Stomach smooth muscle (tissue), 2 donors: Measurements from ENCODE around the gene ORC6.

Source experiments
- H3K27ac ChIP-seq: one replicate; pipeline ENCODE4 v1.7.0; 2013; ENCODE audit warnings: mild to moderate bottlenecking, low read length, inconsistent platforms
- H3K27me3 ChIP-seq, 2 donors: one replicate each; pipeline ENCODE4 v1.7.0; 2013; ENCODE audit warnings: low read length in 2 of 2; ENCODE audit not compliant: insufficient read depth in 2 of 2, control insufficient read depth in 1 of 2
- H3K36me3 ChIP-seq, 2 donors: one replicate each; pipeline ENCODE4 v1.7.0; 2013; ENCODE audit warnings: low read length in 2 of 2; ENCODE audit not compliant: control insufficient read depth in 2 of 2, insufficient read depth in 2 of 2
- H3K4me1 ChIP-seq: one replicate; pipeline ENCODE4 v1.7.0; 2013; ENCODE audit warnings: low read length; ENCODE audit not compliant: control insufficient read depth, insufficient read depth
- H3K4me3 ChIP-seq, 2 donors: one replicate each; pipeline ENCODE4 v1.7.0; 2013; ENCODE audit warnings: low read length in 2 of 2
- H3K9ac ChIP-seq, 2 donors: one replicate each; pipeline ENCODE4 v1.7.0; 2013; ENCODE audit warnings: low read length in 2 of 2, mild to moderate bottlenecking in 1 of 2
- H3K9me3 ChIP-seq, 2 donors: one replicate each; pipeline ENCODE4 v1.7.0; 2013; ENCODE audit warnings: low read length in 2 of 2; ENCODE audit not compliant: control insufficient read depth in 2 of 2
- donor health status: healthy.
- donor health status: Pancreatic carcinoma.

ORC6 gene

DNA sequence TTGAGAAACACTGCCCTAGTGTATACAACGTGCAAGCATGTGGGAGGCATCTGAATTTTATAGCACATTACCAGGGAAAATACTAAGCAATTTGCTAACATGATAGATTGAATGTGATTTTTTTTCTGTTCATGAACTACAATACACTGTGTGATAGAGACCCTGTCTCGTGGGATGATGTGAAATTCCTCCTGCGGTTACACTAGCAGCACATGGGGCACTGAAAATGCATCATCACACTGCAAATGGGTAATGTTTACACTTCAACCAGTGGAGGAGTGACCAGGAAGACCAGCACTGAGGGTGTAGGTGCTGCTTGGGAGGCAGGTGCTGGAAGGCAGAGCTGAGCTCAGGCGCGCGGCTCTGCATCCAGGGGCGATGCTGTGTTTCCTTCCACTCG is 28.8 kb downstream of the ORC6 start:
- no peaks in the 10 kb centered on the region for H3K36me3 ChIP-seq
- H3K27ac ChIP-seq, result no peak overlapping the region
- no peaks in the 10 kb centered on the region for H3K4me1 ChIP-seq
- no peak overlapping the region for H3K4me3 ChIP-seq
- H3K9me3 ChIP-seq, result no peaks in the 10 kb centered on the region
- no peak overlapping the region for H3K9ac ChIP-seq
- H3K27me3 ChIP-seq, result no peaks in the 10 kb centered on the region

DNA sequence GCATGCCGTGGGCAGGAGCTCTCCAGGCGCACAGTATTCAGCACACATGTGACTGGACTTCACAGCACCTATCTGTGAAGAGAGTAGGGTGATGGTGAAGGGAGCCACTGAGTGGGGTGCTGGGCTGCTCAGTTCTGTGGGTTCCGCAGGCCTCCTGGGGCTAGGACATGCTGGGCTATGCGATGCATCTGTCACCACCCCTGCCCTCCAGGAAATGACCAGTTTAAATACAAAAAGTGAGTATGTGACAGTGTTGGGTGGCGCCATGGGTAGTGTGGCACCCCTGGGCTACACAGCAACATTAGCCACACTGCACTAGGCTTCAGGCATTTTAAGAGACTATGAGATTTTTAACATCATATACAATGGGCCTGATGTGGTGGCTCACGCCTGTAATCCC is 30.1 kb downstream of the ORC6 start:
- H3K27me3 ChIP-seq, result no peaks in the 10 kb centered on the region
- no peak overlapping the region for H3K9ac ChIP-seq
- no peaks in the 10 kb centered on the region for H3K9me3 ChIP-seq
- H3K27ac ChIP-seq, result no peak overlapping the region
- no peaks in the 10 kb centered on the region for H3K4me1 ChIP-seq
- H3K4me3 ChIP-seq, result no peak overlapping the region
- H3K36me3 ChIP-seq, result no peaks in the 10 kb centered on the region

DNA sequence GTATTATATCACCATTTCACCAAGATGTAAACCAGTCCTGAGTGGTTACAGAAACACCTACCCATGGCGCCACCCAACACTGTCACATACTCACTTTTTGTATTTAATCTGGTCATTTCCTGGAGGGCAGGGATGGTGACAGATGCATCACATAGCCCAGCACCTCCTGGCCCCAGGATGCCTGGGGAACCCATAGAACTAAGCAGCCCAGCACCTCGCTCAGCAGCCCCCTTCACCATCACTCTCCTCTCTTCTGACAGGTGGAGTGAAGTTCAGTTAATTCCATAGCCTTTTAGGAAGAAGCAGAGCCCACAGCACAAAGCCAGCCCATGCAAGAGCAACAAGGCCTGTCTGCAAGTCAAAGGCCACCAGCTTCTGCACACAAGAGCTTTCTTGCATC is 31.2 kb downstream of the ORC6 start:
- no peak overlapping the region for H3K4me3 ChIP-seq
- no peaks in the 10 kb centered on the region for H3K36me3 ChIP-seq
- no peaks in the 10 kb centered on the region for H3K4me1 ChIP-seq

DNA sequence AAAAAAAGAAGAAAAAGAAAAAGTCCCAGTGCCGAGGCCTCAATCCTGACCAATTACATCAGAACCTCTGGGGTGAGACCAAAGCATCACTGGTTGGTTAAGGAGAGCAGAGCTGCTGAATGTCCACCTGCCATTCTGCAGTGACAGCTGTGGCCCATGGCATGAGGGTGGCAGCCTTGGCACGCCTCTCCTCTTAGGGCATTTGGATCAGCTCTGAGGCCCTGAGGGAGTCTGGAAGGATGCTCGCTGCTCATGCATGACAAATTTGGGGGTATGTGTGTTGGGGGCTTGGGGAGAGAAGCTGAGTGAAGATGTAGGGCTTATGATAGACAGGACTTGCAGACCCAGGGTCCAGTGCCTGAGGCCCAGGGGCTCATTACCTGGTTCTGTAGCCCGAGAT is 32.4 kb downstream of the ORC6 start:
- Histone ChIP-seq H3K9me3 (no peaks in the 10 kb centered on the region), H3K27me3 (no peaks in the 10 kb centered on the region), H3K9ac (no peak overlapping the region), H3K4me1 (no peaks in the 10 kb centered on the region), H3K4me3 (no peak overlapping the region), H3K36me3 (no peaks in the 10 kb centered on the region), H3K27ac (no peak overlapping the region)

More for the DNA sequence above, 31.2 kb downstream of the ORC6 start:
- Histone ChIP-seq H3K27me3 (no peaks in the 10 kb centered on the region), H3K9ac (no peak overlapping the region), H3K27ac (no peak overlapping the region), H3K9me3 (no peaks in the 10 kb centered on the region)

DNA sequence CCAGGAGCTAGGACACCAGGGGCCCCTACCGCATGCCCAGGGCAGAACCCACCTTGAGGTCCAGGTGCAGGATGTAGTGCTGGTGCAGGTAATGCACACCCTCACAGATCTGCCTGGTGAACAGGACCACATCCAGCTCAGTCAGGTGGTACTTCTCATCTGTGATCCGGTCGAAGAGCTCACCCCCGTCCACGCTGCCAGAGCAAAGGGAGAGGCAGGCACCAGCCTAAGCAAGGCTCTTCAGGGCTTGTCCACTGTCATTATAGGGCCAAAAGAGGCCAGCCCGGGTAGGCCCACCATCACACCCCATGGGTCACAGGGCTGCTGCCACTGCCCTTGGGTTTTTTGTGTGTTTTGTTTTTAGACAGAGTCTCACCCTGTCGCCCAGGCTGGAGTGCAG is 37.7 kb downstream of the ORC6 start:
- Histone ChIP-seq H3K9me3 (no peaks in the 10 kb centered on the region), H3K4me1 (no peaks in the 10 kb centered on the region), H3K27me3 (no peaks in the 10 kb centered on the region), H3K27ac (no peak overlapping the region), H3K4me3 (no peak overlapping the region), H3K9ac (no peak overlapping the region), H3K36me3 (no peaks in the 10 kb centered on the region)

DNA sequence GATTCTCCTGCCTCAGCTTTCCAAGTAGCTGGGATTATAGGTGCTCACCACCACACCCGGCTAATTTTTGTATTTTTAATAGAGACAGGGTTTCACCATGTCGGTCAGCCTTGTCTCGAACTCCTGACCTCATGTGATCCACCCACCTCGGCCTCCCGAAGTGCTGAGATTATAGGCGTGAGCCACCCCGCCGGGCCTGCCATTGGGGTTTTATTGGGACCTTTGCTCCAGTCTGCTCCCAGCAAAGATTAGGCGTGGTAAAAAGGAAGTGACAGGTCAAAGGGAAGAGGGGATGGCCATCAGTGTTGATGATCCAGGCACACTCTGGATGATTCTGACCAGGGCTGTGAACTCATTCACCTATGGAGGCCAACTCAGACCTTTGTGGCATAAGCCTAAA is 38.2 kb downstream of the ORC6 start:
- Histone ChIP-seq H3K4me3 (no peak overlapping the region), H3K27ac (no peak overlapping the region), H3K9me3 (no peaks in the 10 kb centered on the region), H3K36me3 (no peaks in the 10 kb centered on the region), H3K4me1 (no peaks in the 10 kb centered on the region), H3K9ac (no peak overlapping the region), H3K27me3 (no peaks in the 10 kb centered on the region)

DNA sequence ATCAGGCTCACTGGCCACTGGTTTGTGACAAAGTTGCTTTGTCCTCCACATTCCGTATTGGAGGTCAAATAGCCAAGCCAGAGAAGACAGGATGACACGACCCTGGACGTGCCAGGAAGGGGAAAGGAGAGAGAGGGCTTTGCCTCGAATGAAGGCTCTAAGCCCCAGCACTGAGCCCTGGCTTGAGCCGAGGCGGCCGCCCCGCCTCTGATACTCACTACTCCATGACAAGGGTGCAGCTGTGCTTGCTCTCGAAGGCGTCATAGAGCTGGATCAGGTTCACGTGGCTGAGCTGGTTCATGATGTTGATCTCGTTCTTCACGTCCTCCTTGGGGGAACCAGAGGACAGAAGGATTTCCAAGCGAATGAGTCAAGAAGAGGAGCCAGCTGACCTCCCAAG is 39.3 kb downstream of the ORC6 start:
- Histone ChIP-seq H3K27ac (no peak overlapping the region), H3K4me3 (no peak overlapping the region), H3K4me1 (no peaks in the 10 kb centered on the region), H3K36me3 (no peaks in the 10 kb centered on the region), H3K9me3 (no peaks in the 10 kb centered on the region), H3K27me3 (no peaks in the 10 kb centered on the region), H3K9ac (no peak overlapping the region)

DNA sequence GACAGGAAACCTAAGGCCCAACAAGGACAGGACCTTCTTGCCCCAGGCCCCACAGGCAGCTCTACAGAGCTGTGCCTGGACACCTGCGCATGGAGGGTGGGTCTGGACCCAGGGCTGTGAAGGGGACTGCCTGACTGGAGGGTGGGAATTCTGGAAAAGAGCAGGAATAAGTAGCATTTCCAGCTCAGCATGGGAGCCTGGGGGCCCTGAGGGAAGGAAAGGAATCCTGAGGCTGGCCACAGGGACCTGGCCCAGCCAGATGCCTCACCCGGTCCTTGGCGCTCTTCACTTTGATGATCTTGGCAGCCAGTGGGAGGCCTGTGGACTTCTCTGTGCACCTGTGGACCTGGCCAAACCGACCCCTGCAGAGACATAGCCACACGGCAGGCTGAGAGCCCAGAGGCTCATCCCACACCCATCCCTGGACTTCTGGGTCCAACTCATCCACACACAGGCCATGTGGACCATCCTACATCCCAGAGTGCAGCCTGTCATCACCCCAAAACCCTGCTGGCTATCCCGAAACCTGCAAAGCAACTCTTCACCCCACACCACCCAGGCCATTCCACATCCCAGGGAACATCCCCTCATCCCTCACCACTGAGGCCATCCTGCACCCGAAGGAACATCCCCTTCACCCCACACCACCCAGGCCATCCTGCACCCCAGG is 40.0 kb downstream of the ORC6 start:
- no peaks in the 10 kb centered on the region for H3K36me3 ChIP-seq
- H3K4me1 ChIP-seq, result no peaks in the 10 kb centered on the region
- no peaks in the 10 kb centered on the region for H3K27me3 ChIP-seq
- H3K9ac ChIP-seq, result no peak overlapping the region
- H3K4me3 ChIP-seq, result no peak overlapping the region
- no peaks in the 10 kb centered on the region for H3K9me3 ChIP-seq
- H3K27ac ChIP-seq, result no peak overlapping the region

DNA sequence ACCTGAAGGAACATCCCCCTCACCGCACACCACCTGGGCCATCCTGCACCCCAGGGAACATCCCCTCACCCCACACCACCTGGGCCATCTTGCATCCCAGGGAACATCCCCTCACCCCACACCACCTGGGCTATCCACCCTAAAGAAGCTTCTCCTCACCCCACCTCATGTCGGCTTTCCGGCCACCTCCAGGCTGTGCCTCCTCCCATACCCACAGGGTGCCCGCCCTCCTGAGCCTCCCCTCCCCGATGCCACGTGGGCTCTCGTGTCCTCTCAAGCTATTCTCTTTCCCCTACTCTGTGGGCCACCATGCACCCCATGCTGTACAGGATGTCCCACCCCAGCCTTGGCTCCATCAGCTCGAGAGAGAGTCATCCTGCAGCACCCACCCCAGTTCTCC is 40.7 kb downstream of the ORC6 start:
- Histone ChIP-seq H3K36me3 (no peaks in the 10 kb centered on the region), H3K27ac (no peak overlapping the region), H3K9ac (no peak overlapping the region), H3K4me1 (no peaks in the 10 kb centered on the region), H3K27me3 (no peaks in the 10 kb centered on the region), H3K9me3 (no peaks in the 10 kb centered on the region), H3K4me3 (no peak overlapping the region)

DNA sequence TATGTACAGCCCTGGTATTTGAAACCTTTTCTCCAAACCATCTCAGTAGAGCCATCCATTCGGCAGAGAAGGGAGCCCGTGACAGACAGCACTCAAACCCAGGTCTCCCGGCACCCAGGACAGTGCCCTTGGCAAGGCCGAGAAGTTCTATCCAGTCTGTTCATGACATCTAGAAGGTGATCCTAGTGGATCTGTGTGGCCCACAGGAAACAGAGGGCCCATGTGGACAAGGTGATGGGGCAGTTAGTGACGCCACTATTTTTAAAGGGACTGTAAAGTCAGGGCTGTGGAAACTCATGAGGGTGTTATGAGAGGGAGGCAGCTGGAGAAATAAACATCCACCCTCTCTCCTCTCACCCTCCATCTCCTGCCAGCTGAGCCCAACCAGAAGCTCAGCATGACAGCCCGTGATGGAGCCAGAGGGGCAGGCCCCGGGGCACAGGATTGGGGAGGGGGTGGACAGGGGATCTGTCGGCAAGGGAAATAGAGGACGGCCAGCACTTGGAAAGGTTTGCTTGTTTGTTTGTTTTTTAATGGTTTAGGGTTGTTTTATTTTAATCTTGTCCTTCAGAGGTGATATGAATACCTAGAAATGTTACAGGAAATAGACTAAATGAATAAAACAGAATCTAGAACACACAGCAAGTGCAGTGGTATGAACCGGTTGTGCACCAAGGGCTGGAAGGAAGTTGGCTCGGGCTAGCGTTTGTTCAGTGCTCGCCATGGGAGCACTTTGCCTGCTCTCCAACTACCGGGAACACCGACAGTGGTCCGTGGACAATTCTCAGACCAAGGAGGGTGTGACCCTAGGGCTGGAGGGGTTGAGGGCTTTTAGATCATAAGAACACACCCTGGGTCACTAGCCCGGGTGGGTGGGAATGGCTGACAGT is 41.6 kb downstream of the ORC6 start:
- H3K9me3 ChIP-seq, result no peaks in the 10 kb centered on the region
- no peak overlapping the region for H3K9ac ChIP-seq
- no peaks in the 10 kb centered on the region for H3K36me3 ChIP-seq
- no peak overlapping the region for H3K4me3 ChIP-seq
- H3K27me3 ChIP-seq, result no peaks in the 10 kb centered on the region
- no peaks in the 10 kb centered on the region for H3K4me1 ChIP-seq
- H3K27ac ChIP-seq, result no peak overlapping the region
